Progenitor cell of endocrine pancreas (in vitro differentiated cells): ENCODE data around the gene LBHD2. TPM values are rescaled to one million over a fixed set of nuclear protein-coding genes. Genes with fewer than 3 reads are reported as not detected.

ENCODE experiments used
- DNase-seq: peaks from one replicate; pipeline ENCODE4 v3.0.0; 2021; ENCODE audit warnings: low spot score; ENCODE audit not compliant: unreplicated experiment
- H3K27ac Mint-ChIP-seq: 2 replicates; pipeline ENCODE4 v1.8.0; 2021; ENCODE audit warnings: mild to moderate bottlenecking, moderate library complexity, mixed read lengths
- H3K27me3 Mint-ChIP-seq: 2 replicates; pipeline ENCODE4 v1.8.0; 2021; ENCODE audit warnings: mixed read lengths
- H3K36me3 Mint-ChIP-seq: 2 replicates; pipeline ENCODE4 v1.8.0; 2022; ENCODE audit warnings: mixed read lengths; ENCODE audit not compliant: insufficient read depth
- H3K4me1 Mint-ChIP-seq: 2 replicates; pipeline ENCODE4 v1.8.0; 2021; ENCODE audit warnings: low read depth, mixed read lengths
- H3K4me3 Mint-ChIP-seq: 2 replicates; pipeline ENCODE4 v1.8.0; 2021; ENCODE audit warnings: low read depth, mild to moderate bottlenecking, moderate library complexity, mixed read lengths
- H3K9me3 Mint-ChIP-seq: 2 replicates; pipeline ENCODE4 v1.8.0; 2021; ENCODE audit warnings: low read depth, mixed read lengths
- CTCF ChIP-seq: fragments of 200-600 bp; sonication (generic); IDR thresholded peaks from one replicate; pipeline ENCODE4 v1.5.0; 2021; ENCODE audit warnings: antibody characterized with exemption, mild to moderate bottlenecking; ENCODE audit not compliant: unreplicated experiment
- total RNA-seq: library from RNA; stranded (reverse); gene quantifications from 2 replicates; pipeline ENCODE4 v1.2.1, GENCODE V29; 2021

LBHD2 gene
- total RNA-seq, 1 donor from 2014 or later: not detected

GRCh38 chr14:103129301-103130016, 45.4 kb downstream of the LBHD2 start:
- H3K27me3 Mint-ChIP-seq: peaks cover 32% of the 10 kb centered on the region
- no peak overlapping the region for H3K4me3 Mint-ChIP-seq
- H3K27ac Mint-ChIP-seq: no peak overlapping the region
- no peak for TF ChIP-seq CTCF
- no peak for DNase-seq
- H3K36me3 Mint-ChIP-seq: no peaks in the 10 kb centered on the region
- H3K9me3 Mint-ChIP-seq: no peaks in the 10 kb centered on the region
- H3K4me1 Mint-ChIP-seq: peaks cover 1% of the 10 kb centered on the region

GRCh38 chr14:103130017-103130764, 46.2 kb downstream of the LBHD2 start:
- peaks cover 1% of the 10 kb centered on the region for H3K4me1 Mint-ChIP-seq
- H3K9me3 Mint-ChIP-seq: no peaks in the 10 kb centered on the region
- no peak for TF ChIP-seq CTCF
- DNase-seq: no peak
- no peaks in the 10 kb centered on the region for H3K36me3 Mint-ChIP-seq
- H3K27ac Mint-ChIP-seq: no peak overlapping the region
- H3K27me3 Mint-ChIP-seq: peaks cover 30% of the 10 kb centered on the region
- no peak overlapping the region for H3K4me3 Mint-ChIP-seq

- peaks cover 24% of the 10 kb centered on the region for H3K27me3 Mint-ChIP-seq
- no peaks in the 10 kb centered on the region for H3K36me3 Mint-ChIP-seq
- no peak overlapping the region for H3K4me3 Mint-ChIP-seq
- no peak for TF ChIP-seq CTCF
- H3K9me3 Mint-ChIP-seq: no peaks in the 10 kb centered on the region
- peaks cover 1% of the 10 kb centered on the region for H3K4me1 Mint-ChIP-seq
- no peak overlapping the region for H3K27ac Mint-ChIP-seq
- DNase-seq: no peak
Measured at GRCh38 chr14:103130965-103131364, 47.0 kb downstream of the LBHD2 start.

- Mint-ChIP-seq H3K27me3 (peaks cover 20% of the 10 kb centered on the region), H3K27ac (no peak overlapping the region), H3K4me3 (no peak overlapping the region), H3K36me3 (no peaks in the 10 kb centered on the region), H3K4me1 (no peaks in the 10 kb centered on the region), H3K9me3 (no peaks in the 10 kb centered on the region)
- TF ChIP-seq CTCF: no peak
- DNase-seq: no peak
Measured at GRCh38 chr14:103131580-103131979, 47.6 kb downstream of the LBHD2 start.

- Mint-ChIP-seq H3K4me1 (peaks cover 2% of the 10 kb centered on the region), H3K4me3 (no peak overlapping the region), H3K27ac (no peak overlapping the region), H3K36me3 (no peaks in the 10 kb centered on the region), H3K9me3 (no peaks in the 10 kb centered on the region), H3K27me3 (peaks cover 20% of the 10 kb centered on the region)
- DNase-seq: no peak
- TF ChIP-seq CTCF: no peak
Measured at GRCh38 chr14:103132381-103133209, 48.6 kb downstream of the LBHD2 start.
